Type B pancreatic cell (in vitro differentiated cells): ENCODE results near the gene MRPL41. TPM values are rescaled to one million over a fixed set of nuclear protein-coding genes. Genes with fewer than 3 reads are reported as not detected.

Source experiments
- DNase-seq: peaks from one replicate; pipeline ENCODE4 v3.0.0; 2021; ENCODE audit warnings: mixed read lengths; ENCODE audit not compliant: unreplicated experiment; ENCODE audit errors: extremely low spot score
- H3K27ac Mint-ChIP-seq: 2 replicates; pipeline ENCODE4 v1.8.0; 2021; ENCODE audit warnings: mild to moderate bottlenecking, mixed read lengths
- H3K27me3 Mint-ChIP-seq: 2 replicates; pipeline ENCODE4 v1.8.0; 2021; ENCODE audit warnings: mixed read lengths
- H3K36me3 Mint-ChIP-seq: 2 replicates; pipeline ENCODE4 v1.8.0; 2021; ENCODE audit warnings: mixed read lengths
- H3K4me1 Mint-ChIP-seq: one replicate; pipeline ENCODE4 v1.8.0; 2021; ENCODE audit warnings: mixed read lengths; ENCODE audit not compliant: unreplicated experiment
- H3K4me3 Mint-ChIP-seq: 2 replicates; pipeline ENCODE4 v1.8.0; 2021; ENCODE audit warnings: mild to moderate bottlenecking, mixed read lengths
- H3K9me3 Mint-ChIP-seq: 2 replicates; pipeline ENCODE4 v1.8.0; 2021; ENCODE audit warnings: mixed read lengths
- total RNA-seq: library from RNA; stranded (reverse); gene quantifications from 2 replicates; pipeline ENCODE4 v1.2.1, GENCODE V29; 2021; ENCODE audit warnings: low replicate concordance
- TF ChIP-seq, protein P1 (sequence below): fragments of 200-600 bp; sonication (generic); conservative IDR thresholded peaks from 2 replicates; pipeline ENCODE4 v1.5.0; 2021; ENCODE audit warnings: antibody characterized with exemption, mild to moderate bottlenecking

The MRPL41 gene
- total RNA-seq, 1 donor from 2014 or later: 51.6 TPM

DNA sequence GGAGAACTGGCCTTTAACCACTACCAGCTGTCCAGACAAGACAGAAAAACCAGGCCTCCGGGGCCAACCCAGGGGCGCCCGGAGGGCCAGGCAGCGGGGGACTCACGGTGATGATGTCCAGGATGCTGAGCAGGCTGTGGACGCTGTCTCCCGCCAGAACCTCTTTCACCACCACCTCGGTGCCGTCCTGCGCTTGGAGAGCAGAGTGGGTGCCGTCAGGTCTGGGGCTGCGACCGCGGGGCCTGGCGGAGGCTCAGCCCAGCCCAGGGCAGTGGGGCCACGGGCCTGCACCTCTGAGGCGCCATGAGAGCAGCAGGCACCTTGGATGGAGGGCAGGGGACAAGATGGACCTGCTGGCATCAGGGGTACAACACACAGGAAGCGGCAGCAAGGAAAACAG, 11.1 kb upstream of the MRPL41 start:
- Mint-ChIP-seq H3K4me1 (no peaks in the 10 kb centered on the region), H3K27ac (no peak overlapping the region)
- no peak for DNase-seq

DNA sequence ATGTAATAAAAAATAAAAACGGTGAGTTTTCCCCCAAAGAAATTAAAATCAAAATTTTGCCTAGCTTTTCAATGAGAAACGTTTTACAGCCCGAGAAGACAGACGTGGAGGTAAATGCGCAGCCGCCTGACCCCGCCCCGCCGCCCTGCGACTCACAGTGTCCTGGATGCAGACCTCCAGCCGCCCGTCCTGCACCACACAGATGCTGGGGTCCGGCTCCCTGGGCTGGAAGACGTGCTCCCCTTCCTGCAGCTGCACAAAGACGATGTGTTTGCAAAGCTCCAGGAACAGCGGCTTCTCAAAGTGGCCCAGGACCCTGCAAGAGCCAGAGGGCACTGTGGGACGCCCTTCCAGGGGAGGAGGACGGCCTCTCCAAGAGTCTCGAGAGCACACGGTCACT, 9.2 kb upstream of the MRPL41 start:
- Mint-ChIP-seq H3K36me3 (no peaks in the 10 kb centered on the region), H3K27ac (no peak overlapping the region), H3K4me3 (no peak overlapping the region), H3K9me3 (peaks cover 6% of the 10 kb centered on the region), H3K27me3 (no peaks in the 10 kb centered on the region), H3K4me1 (no peaks in the 10 kb centered on the region)
- TF ChIP-seq, protein P1, sequence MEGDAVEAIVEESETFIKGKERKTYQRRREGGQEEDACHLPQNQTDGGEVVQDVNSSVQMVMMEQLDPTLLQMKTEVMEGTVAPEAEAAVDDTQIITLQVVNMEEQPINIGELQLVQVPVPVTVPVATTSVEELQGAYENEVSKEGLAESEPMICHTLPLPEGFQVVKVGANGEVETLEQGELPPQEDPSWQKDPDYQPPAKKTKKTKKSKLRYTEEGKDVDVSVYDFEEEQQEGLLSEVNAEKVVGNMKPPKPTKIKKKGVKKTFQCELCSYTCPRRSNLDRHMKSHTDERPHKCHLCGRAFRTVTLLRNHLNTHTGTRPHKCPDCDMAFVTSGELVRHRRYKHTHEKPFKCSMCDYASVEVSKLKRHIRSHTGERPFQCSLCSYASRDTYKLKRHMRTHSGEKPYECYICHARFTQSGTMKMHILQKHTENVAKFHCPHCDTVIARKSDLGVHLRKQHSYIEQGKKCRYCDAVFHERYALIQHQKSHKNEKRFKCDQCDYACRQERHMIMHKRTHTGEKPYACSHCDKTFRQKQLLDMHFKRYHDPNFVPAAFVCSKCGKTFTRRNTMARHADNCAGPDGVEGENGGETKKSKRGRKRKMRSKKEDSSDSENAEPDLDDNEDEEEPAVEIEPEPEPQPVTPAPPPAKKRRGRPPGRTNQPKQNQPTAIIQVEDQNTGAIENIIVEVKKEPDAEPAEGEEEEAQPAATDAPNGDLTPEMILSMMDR: no peak
- no peak for DNase-seq

More for the DNA sequence above, 11.1 kb upstream of the MRPL41 start:
- Mint-ChIP-seq H3K4me3 (no peak overlapping the region), H3K36me3 (no peaks in the 10 kb centered on the region), H3K27me3 (no peaks in the 10 kb centered on the region), H3K9me3 (no peaks in the 10 kb centered on the region)
- TF ChIP-seq, protein P1: no peak

DNA sequence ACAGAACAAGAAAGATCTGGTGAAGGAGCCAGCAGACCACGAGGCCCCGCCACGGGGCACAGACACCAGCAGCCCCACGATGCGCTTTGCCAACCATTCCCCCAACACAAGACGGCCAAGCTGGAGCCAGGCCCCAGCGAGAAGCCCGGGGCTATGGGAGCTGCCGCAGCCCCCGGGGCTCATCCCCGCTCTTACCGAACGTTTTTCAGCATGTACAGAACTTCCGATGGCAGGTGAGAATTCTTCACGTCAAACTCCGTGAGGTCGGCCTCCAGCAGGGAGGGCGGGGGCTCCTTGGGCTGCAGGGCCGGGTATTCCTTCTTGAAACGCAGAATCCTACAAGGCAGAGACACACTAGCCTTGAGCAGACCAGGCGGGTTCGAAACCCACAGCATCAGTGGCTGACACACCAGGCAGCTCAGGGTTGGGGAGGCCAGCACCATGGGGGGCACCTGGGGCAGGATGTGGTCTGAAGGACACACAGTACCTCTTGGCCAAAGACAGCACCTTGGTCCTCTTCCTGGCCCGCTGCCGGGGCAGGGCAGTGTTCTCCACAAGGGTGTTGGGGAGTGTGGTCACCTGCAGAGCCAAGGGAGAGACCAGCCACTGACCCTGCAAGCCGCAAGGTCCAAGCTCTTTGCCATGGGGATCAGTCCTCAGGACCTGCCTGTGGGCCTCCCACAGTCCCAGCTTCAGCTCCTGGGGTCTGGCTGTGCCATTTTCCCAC, 8.3 kb upstream of the MRPL41 start:
- H3K9me3 Mint-ChIP-seq: peaks cover 6% of the 10 kb centered on the region
- H3K27me3 Mint-ChIP-seq: no peaks in the 10 kb centered on the region
- peaks cover 3% of the 10 kb centered on the region for H3K4me1 Mint-ChIP-seq
- no peak for DNase-seq
- no peak overlapping the region for H3K27ac Mint-ChIP-seq
- TF ChIP-seq, protein P1: no peak
- no peak overlapping the region for H3K4me3 Mint-ChIP-seq
- no peaks in the 10 kb centered on the region for H3K36me3 Mint-ChIP-seq

DNA sequence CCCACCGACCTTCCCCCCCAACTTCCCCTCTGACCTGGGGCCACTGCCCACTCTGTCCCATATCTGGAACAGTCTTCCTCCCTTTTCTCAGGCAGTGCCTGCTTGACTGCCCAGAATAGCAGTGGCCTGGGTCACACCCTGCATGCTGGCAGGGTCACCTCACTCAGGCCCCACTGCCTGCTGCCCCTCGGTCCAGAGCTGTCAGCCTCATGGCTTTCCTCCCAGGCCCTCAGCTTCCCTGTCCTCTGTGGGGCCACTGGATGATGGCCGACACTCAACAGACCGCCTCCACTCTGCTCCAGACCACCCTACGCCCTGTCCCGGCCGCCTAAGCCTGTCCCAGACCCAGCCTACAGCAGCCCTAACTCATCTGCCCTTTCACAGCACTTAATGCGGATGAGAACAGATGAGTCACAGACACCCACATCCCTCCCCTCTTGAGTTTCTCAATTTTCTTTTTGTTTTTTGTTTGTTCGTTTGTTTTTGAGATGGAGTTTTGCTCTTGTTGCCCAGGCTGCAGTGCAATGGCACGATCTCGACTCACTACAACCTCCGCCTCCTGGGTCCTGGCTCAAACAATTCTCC, 7.4 kb upstream of the MRPL41 start:
- no peaks in the 10 kb centered on the region for H3K27me3 Mint-ChIP-seq
- H3K4me3 Mint-ChIP-seq: no peak overlapping the region
- H3K4me1 Mint-ChIP-seq: peaks cover 3% of the 10 kb centered on the region
- no peak overlapping the region for H3K27ac Mint-ChIP-seq
- no peaks in the 10 kb centered on the region for H3K36me3 Mint-ChIP-seq
- H3K9me3 Mint-ChIP-seq: peaks cover 6% of the 10 kb centered on the region
- DNase-seq: no peak
- TF ChIP-seq, protein P1: no peak

GRCh38 chr9:137545123-137545522, 6.6 kb upstream of the MRPL41 start:
- no peaks in the 10 kb centered on the region for H3K27me3 Mint-ChIP-seq
- DNase-seq: no peak
- peaks cover 6% of the 10 kb centered on the region for H3K9me3 Mint-ChIP-seq
- peaks cover 8% of the 10 kb centered on the region for H3K4me1 Mint-ChIP-seq
- no peak overlapping the region for H3K4me3 Mint-ChIP-seq
- H3K27ac Mint-ChIP-seq: no peak overlapping the region
- TF ChIP-seq, protein P1: no peak
- no peaks in the 10 kb centered on the region for H3K36me3 Mint-ChIP-seq
